GM12864 (cell line): Measurements from ENCODE around the gene MNT.

Source experiments
- DNase-seq: peaks from one replicate; pipeline ENCODE4 v3.0.0-alpha.2; 2011; ENCODE audit warnings: low read depth
- H3K4me3 ChIP-seq: 2 replicates; pipeline ENCODE4 v1.5.1; 2011; ENCODE audit warnings: mild to moderate bottlenecking, low read depth, low read length, control low read depth
- TF ChIP-seq, protein P1 (sequence below): IDR thresholded peaks from 2 replicates; pipeline ENCODE4 v1.5.1; 2011; ENCODE audit warnings: low read depth, mild to moderate bottlenecking, moderate library complexity, low read length, control low read depth, inconsistent platforms; ENCODE audit errors: missing control alignments

MNT gene

GRCh38 chr17:2399572-2400473, 1.0 kb downstream of the MNT start:
- TF ChIP-seq, protein P1, sequence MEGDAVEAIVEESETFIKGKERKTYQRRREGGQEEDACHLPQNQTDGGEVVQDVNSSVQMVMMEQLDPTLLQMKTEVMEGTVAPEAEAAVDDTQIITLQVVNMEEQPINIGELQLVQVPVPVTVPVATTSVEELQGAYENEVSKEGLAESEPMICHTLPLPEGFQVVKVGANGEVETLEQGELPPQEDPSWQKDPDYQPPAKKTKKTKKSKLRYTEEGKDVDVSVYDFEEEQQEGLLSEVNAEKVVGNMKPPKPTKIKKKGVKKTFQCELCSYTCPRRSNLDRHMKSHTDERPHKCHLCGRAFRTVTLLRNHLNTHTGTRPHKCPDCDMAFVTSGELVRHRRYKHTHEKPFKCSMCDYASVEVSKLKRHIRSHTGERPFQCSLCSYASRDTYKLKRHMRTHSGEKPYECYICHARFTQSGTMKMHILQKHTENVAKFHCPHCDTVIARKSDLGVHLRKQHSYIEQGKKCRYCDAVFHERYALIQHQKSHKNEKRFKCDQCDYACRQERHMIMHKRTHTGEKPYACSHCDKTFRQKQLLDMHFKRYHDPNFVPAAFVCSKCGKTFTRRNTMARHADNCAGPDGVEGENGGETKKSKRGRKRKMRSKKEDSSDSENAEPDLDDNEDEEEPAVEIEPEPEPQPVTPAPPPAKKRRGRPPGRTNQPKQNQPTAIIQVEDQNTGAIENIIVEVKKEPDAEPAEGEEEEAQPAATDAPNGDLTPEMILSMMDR = no peak
- H3K4me3 ChIP-seq = peak overlapping the region; percentile 79
- DNase-seq = peak; percentile 64

- no peak for DNase-seq
- TF ChIP-seq, protein P1 = no peak
Measured at GRCh38 chr17:2398655-2399571, 1.9 kb downstream of the MNT start.

GRCh38 chr17:2398182-2398581, 2.7 kb downstream of the MNT start:
- H3K4me3 ChIP-seq = no peak overlapping the region
- no peak for DNase-seq
- TF ChIP-seq, protein P1 = no peak

More at GRCh38 chr17:2398655-2399571, 1.9 kb downstream of the MNT start:
- peak overlapping the region; percentile 79 for H3K4me3 ChIP-seq

DNA sequence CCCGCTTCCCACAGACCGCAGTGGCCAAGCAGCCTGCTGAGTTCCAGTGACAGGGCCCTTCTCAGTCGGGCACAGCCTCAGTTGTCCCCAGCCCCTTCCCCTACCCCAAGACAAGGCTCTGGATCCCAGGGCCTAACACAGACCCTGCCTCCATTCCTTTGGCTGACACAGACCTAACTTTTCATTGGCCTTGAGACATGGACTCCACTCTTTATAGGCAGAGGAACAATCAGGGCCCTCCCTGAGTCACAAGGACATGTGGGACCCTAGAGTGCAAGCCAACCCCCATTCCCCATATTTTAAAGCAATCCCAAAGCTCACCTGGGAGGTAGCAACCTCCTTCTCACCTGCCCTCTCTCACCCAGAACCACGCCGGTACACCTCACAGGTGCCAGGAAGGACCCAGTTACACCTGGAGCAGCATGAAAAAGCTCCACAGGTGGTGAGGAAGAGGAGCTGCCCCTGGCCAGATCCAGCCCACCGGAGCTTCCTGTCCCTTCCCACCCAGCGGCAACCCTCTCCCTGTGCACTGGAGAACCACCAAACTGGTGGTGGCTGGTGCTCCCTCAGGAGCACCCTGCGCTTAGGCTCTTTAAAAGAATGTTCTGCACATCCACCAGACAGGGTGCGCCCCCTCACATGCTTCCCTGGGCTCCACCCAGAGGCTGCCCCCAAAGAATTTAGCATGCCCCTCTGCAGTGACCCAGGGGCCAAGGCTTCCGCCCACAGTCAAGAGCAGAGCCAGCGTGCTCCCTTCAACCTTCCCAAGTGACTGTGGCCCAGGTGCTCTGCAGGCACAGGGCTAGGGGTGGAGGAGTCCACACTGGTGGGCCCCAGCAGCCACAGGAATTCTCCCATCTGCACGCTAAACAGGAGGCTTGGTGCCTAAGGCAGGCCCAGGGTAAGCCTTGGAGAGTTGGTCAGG, 3.4 kb downstream of the MNT start:
- peak overlapping the region; percentile 36 for H3K4me3 ChIP-seq
- TF ChIP-seq, protein P1 = no peak
- no peak for DNase-seq

GRCh38 chr17:2396568-2397246, 4.2 kb downstream of the MNT start:
- TF ChIP-seq, protein P1 = no peak
- peak; percentile 60 for DNase-seq
- H3K4me3 ChIP-seq = peak overlapping the region; percentile 36

DNA sequence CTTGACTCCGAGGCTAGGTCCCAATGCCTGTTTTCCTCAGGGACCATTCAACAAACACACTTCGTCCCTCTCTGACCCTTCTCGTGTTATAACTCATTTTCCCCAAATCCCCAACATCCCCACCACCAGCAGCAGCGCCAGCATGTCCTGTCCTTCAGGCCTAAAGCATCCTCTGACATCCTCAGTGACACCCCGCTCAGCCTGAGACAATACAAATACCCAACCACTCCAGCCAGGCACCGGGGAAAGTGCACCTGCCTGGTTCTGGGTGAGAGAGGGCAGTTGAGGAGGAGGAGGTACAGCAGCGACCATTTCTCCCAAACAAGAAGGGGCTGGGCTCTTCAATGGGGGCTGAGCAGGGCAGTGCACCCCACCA, 4.7 kb downstream of the MNT start:
- H3K4me3 ChIP-seq = peak overlapping the region; percentile 36
- DNase-seq = no peak
- TF ChIP-seq, protein P1 = no peak
